Panc1 (cell line): ENCODE data around the gene TMEM63B.

Experiments
- CTCF ChIP-seq: fragments of 450-650 bp; IDR thresholded peaks from 2 replicates; pipeline ENCODE4 v1.5.1; 2017; ENCODE audit warnings: mild to moderate bottlenecking
- POLR2AphosphoS5 ChIP-seq: IDR thresholded peaks from 2 replicates; pipeline ENCODE4 v1.6.1; 2012; ENCODE audit warnings: mild to moderate bottlenecking, low read depth, low read length, moderate library complexity

- TF ChIP-seq POLR2AphosphoS5, result no peak
- TF ChIP-seq CTCF, result no peak
Observed at GRCh38 chr6:44146685-44147084, 19.3 kb downstream of the TMEM63B start.
